H9 (cell line): Measurements from ENCODE around the gene AP2A2. TPM values are rescaled to one million over a fixed set of nuclear protein-coding genes. Genes with fewer than 3 reads are reported as not detected.

Experiments
- DNase-seq: peaks from one replicate; pipeline ENCODE4 v3.0.0-alpha.2; 2017
- H2AFZ ChIP-seq: one replicate; pipeline ENCODE4 v1.6.1; 2013; ENCODE audit warnings: mild to moderate bottlenecking, low read length, control low read depth, moderate library complexity
- H2AK5ac ChIP-seq: 2 replicates; pipeline ENCODE4 v1.6.1; 2013; ENCODE audit warnings: low read length, control low read depth, mixed read lengths; ENCODE audit not compliant: insufficient read length
- H2BK120ac ChIP-seq: one replicate; pipeline ENCODE4 v1.6.1; 2013; ENCODE audit warnings: low read depth, mild to moderate bottlenecking, low read length, control low read depth, inconsistent platforms; ENCODE audit not compliant: poor library complexity, severe bottlenecking
- H2BK12ac ChIP-seq: 2 replicates; pipeline ENCODE4 v1.6.1; 2013; ENCODE audit warnings: low read length, control low read depth, mixed read lengths, low read depth; ENCODE audit not compliant: insufficient read length
- H2BK15ac ChIP-seq: 2 replicates; pipeline ENCODE4 v1.6.1; 2013; ENCODE audit warnings: low read depth, low read length, control low read depth
- H2BK20ac ChIP-seq: one replicate; pipeline ENCODE4 v1.6.1; 2013; ENCODE audit warnings: low read depth, mild to moderate bottlenecking, low read length, control low read depth, inconsistent platforms; ENCODE audit not compliant: poor library complexity, severe bottlenecking
- H2BK5ac ChIP-seq: 2 replicates; pipeline ENCODE4 v1.6.1; 2013; ENCODE audit warnings: low read length, control low read depth, mixed read lengths; ENCODE audit not compliant: insufficient read length
- H3K14ac ChIP-seq: 2 replicates; pipeline ENCODE4 v1.6.1; 2013; ENCODE audit warnings: low read length, control low read depth; ENCODE audit not compliant: insufficient read depth
- H3K18ac ChIP-seq: 2 replicates; pipeline ENCODE4 v1.6.1; 2013; ENCODE audit warnings: low read depth, mild to moderate bottlenecking, mixed read lengths, low read length, control low read depth; ENCODE audit not compliant: insufficient read length
- H3K23ac ChIP-seq: 2 replicates; pipeline ENCODE4 v1.6.1; 2013; ENCODE audit warnings: low read length, control low read depth, mixed read lengths, low read depth; ENCODE audit not compliant: insufficient read length
- H3K23me2 ChIP-seq: 2 replicates; pipeline ENCODE4 v1.6.1; 2013; ENCODE audit warnings: low read depth, mild to moderate bottlenecking, mixed read lengths, low read length, control low read depth; ENCODE audit not compliant: insufficient read length, poor library complexity, severe bottlenecking
- H3K27ac ChIP-seq: 2 replicates; pipeline ENCODE4 v1.5.1; 2013; ENCODE audit warnings: low read length, control low read depth, mixed read lengths, low read depth; ENCODE audit not compliant: insufficient read length
- H3K27me3 ChIP-seq: 2 replicates; pipeline ENCODE4 v1.6.1; 2013; ENCODE audit warnings: low read length, control low read depth, inconsistent platforms; ENCODE audit not compliant: insufficient read depth
- H3K4ac ChIP-seq: 2 replicates; pipeline ENCODE4 v1.6.1; 2013; ENCODE audit warnings: low read depth, mild to moderate bottlenecking, control low read depth, inconsistent platforms, low read length, moderate library complexity
- H3K4me1 ChIP-seq: 2 replicates; pipeline ENCODE4 v1.6.1; 2013; ENCODE audit warnings: low read length, control low read depth, inconsistent platforms; ENCODE audit not compliant: insufficient read depth
- H3K4me2 ChIP-seq: 2 replicates; pipeline ENCODE4 v1.6.1; 2013; ENCODE audit warnings: low read length, control low read depth, mixed read lengths; ENCODE audit not compliant: insufficient read length, insufficient read depth
- H3K56ac ChIP-seq: 2 replicates; pipeline ENCODE4 v1.6.1; 2013; ENCODE audit warnings: low read depth, mild to moderate bottlenecking, mixed read lengths, low read length, control low read depth; ENCODE audit not compliant: insufficient read length
- H3K79me1 ChIP-seq: 2 replicates; pipeline ENCODE4 v1.6.1; 2013; ENCODE audit warnings: low read depth, mild to moderate bottlenecking, moderate library complexity, low read length, control low read depth, inconsistent platforms; ENCODE audit not compliant: insufficient read depth, poor library complexity, severe bottlenecking
- H3K79me2 ChIP-seq: 2 replicates; pipeline ENCODE4 v1.6.1; 2013; ENCODE audit warnings: low read length, control low read depth, inconsistent platforms; ENCODE audit not compliant: insufficient read depth
- H3K9ac ChIP-seq: 2 replicates; pipeline ENCODE4 v1.6.1; 2013; ENCODE audit warnings: low read length, control low read depth, mixed read lengths; ENCODE audit not compliant: insufficient read length; ENCODE audit errors: extremely low read depth
- H3K9me3 ChIP-seq: one replicate; pipeline ENCODE4 v1.6.1; 2013; ENCODE audit warnings: low read depth, low read length, inconsistent platforms; ENCODE audit not compliant: control insufficient read depth
- H3T11ph ChIP-seq: one replicate; pipeline ENCODE4 v1.6.1; 2013; ENCODE audit warnings: mild to moderate bottlenecking, low read length, control low read depth, inconsistent platforms
- H4K20me1 ChIP-seq: one replicate; pipeline ENCODE4 v1.6.1; 2013; ENCODE audit not compliant: control insufficient read depth, insufficient read length, insufficient read depth
- H4K5ac ChIP-seq: 2 replicates; pipeline ENCODE4 v1.6.1; 2013; ENCODE audit warnings: low read depth, mild to moderate bottlenecking, mixed read lengths, low read length, control low read depth; ENCODE audit not compliant: insufficient read length
- H4K8ac ChIP-seq: replicated peaks from 2 replicates; pipeline ENCODE4 v1.6.1; 2013; ENCODE audit warnings: low read length, control low read depth, mixed read lengths, low read depth; ENCODE audit not compliant: insufficient read length
- H4K91ac ChIP-seq: 2 replicates; pipeline ENCODE4 v1.6.1; 2013; ENCODE audit warnings: low read depth, mild to moderate bottlenecking, moderate library complexity, mixed read lengths, low read length, control low read depth; ENCODE audit not compliant: insufficient read length
- H3K27ac Mint-ChIP-seq, 3 experiments: 2 replicates in 2 of 3; 3 replicates in 1 of 3; pipeline ENCODE4 v1.8.0; 2020 to 2021; ENCODE audit warnings: mixed read lengths in 3 of 3, mild to moderate bottlenecking in 1 of 3, moderate library complexity in 1 of 3
- H3K27me3 Mint-ChIP-seq: 2 replicates; pipeline ENCODE4 v1.8.0; 2021; ENCODE audit warnings: low read depth, mild to moderate bottlenecking, moderate library complexity, mixed read lengths
- H3K36me3 Mint-ChIP-seq, 3 experiments: 2 replicates in 2 of 3; 3 replicates in 1 of 3; pipeline ENCODE4 v1.8.0; 2020 to 2021; ENCODE audit warnings: low read depth in 3 of 3, mixed read lengths in 3 of 3; ENCODE audit not compliant: insufficient read depth in 1 of 3
- H3K4me1 Mint-ChIP-seq, 2 experiments: 2 replicates each; pipeline ENCODE4 v1.8.0; 2020; ENCODE audit warnings: mixed read lengths in 2 of 2
- H3K4me3 Mint-ChIP-seq, 2 experiments: 2 replicates in 1 of 2; 3 replicates in 1 of 2; pipeline ENCODE4 v1.8.0; 2020 to 2021; ENCODE audit warnings: mild to moderate bottlenecking in 2 of 2, mixed read lengths in 2 of 2, moderate library complexity in 1 of 2
- H3K9me3 Mint-ChIP-seq, 2 experiments: 2 replicates in 1 of 2; 3 replicates in 1 of 2; pipeline ENCODE4 v1.8.0; 2020; ENCODE audit warnings: mild to moderate bottlenecking in 2 of 2, mixed read lengths in 2 of 2, moderate library complexity in 1 of 2
- WGBS: extraction: QIAGEN DNeasy Blood & Tissue Kit; methylation state at CpG from one replicate; pipeline ENCODE4 v1.1.7; 2013; ENCODE audit warnings: missing lambda C conversion rate, low lambda C conversion rate, mixed read lengths; ENCODE audit not compliant: insufficient read length; ENCODE audit errors: extremely low coverage; 5-methylcytosine and 5-hydroxymethylcytosine counted together
- total RNA-seq: library from RNA; stranded (reverse); gene quantifications from 2 replicates; pipeline ENCODE4 v1.2.1, GENCODE V29; 2021
- TF ChIP-seq, protein P1 (sequence below): fragments of 200-600 bp; sonication (generic); conservative IDR thresholded peaks from 3 replicates; pipeline ENCODE4 v1.8.0; 2021; ENCODE audit warnings: antibody characterized with exemption, mild to moderate bottlenecking

AP2A2 gene
- total RNA-seq, 1 experiment from 2014 or later: 53.7 TPM

DNA sequence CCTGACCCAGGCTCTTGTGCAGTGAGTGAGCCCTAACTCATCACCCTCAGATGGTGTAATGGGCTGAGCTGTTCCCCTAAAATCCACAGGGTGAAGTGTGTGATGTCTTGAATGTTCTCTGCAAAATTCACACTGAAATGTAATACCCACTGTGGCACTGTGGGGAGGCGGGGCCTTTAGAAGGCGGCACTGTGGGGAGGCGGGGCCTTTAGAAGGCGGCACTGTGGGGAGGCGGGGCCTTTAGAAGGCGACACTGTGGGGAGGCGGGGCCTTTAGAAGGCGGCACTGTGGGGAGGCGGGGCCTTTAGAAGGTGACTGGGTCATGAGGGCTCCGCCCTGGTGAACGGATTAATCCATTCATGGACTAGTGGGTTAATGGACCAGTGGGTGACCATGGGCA lies 48.1 kb upstream of the AP2A2 start:
- DNase-seq: peak; percentile 85
- no peaks in the 10 kb centered on the region for H4K20me1 ChIP-seq
- H4K91ac ChIP-seq: no peak overlapping the region
- H3K18ac ChIP-seq: no peak overlapping the region
- H3K79me1 ChIP-seq: no peaks in the 10 kb centered on the region
- H4K5ac ChIP-seq: no peak overlapping the region
- peaks cover 3% of the 10 kb centered on the region; the same call in 1 of the 2 replicates for H3K27me3 Mint-ChIP-seq
- no peak overlapping the region for H4K8ac ChIP-seq
- no peaks in the 10 kb centered on the region for H3K9me3 ChIP-seq
- no peak overlapping the region for H2AK5ac ChIP-seq
- 0 out of 2 replicates have a peak, but pooled peaks cover 2% of the 10 kb centered on the region for H3K4me1 ChIP-seq
- no peak overlapping the region for H3K56ac ChIP-seq
- peak overlapping the region in 1 of 3 experiments; percentile 32; a peak in 1 of 7 replicates for H3K27ac Mint-ChIP-seq
- H3K4me3 Mint-ChIP-seq: no peak overlapping the region
- no peak overlapping the region for H3K4me2 ChIP-seq
- no peak overlapping the region for H2BK20ac ChIP-seq
- H3K14ac ChIP-seq: no peak overlapping the region
- no peak overlapping the region for H3T11ph ChIP-seq
- no peak overlapping the region for H2BK5ac ChIP-seq
- WGBS: no CpG with 5 or more reads among the region's 11 CpGs
- peaks cover 29 to 58% (median 56%) of the 10 kb centered on the region in 3 experiments for H3K36me3 Mint-ChIP-seq
- H3K23ac ChIP-seq: no peak overlapping the region
- H3K9me3 Mint-ChIP-seq: no peaks in the 10 kb centered on the region
- no peaks in the 10 kb centered on the region for H3K79me2 ChIP-seq
- peaks cover 2 to 3% of the 10 kb centered on the region in 2 experiments; a peak in 3 of 4 replicates for H3K4me1 Mint-ChIP-seq
- H2BK15ac ChIP-seq: no peak overlapping the region
- H3K9ac ChIP-seq: no peak overlapping the region
- no peak overlapping the region for H3K27ac ChIP-seq
- no peaks in the 10 kb centered on the region for H3K27me3 ChIP-seq
- no peak overlapping the region for H2BK120ac ChIP-seq
- H2BK12ac ChIP-seq: no peak overlapping the region
- H2AFZ ChIP-seq: no peak overlapping the region
- H3K23me2 ChIP-seq: no peaks in the 10 kb centered on the region
- H3K4ac ChIP-seq: no peak overlapping the region
- TF ChIP-seq, protein P1, sequence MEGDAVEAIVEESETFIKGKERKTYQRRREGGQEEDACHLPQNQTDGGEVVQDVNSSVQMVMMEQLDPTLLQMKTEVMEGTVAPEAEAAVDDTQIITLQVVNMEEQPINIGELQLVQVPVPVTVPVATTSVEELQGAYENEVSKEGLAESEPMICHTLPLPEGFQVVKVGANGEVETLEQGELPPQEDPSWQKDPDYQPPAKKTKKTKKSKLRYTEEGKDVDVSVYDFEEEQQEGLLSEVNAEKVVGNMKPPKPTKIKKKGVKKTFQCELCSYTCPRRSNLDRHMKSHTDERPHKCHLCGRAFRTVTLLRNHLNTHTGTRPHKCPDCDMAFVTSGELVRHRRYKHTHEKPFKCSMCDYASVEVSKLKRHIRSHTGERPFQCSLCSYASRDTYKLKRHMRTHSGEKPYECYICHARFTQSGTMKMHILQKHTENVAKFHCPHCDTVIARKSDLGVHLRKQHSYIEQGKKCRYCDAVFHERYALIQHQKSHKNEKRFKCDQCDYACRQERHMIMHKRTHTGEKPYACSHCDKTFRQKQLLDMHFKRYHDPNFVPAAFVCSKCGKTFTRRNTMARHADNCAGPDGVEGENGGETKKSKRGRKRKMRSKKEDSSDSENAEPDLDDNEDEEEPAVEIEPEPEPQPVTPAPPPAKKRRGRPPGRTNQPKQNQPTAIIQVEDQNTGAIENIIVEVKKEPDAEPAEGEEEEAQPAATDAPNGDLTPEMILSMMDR: no peak
